ENCODE measurements around the gene STAP1.

The STAP1 gene

DNA sequence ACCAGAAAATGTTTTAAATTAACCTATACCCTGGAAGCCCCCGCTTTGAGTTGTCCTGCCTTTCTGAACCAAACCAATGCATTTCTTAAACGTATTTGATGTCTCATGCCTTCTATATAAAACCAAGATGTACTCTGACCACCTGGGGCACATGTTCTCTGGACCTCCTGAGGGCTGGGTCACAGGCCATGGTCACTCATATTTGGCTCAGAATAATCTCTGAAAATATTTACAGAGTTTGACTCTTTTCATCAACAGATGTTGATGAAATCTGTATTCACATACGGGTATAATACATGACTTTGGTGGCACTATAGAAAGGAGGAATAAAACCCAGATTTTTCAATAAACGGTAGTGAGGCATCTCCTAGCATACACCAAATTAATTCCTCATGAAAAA lies 55.7 kb downstream of the STAP1 start:
- ATAC-seq: no peak
- no peak for TF ChIP-seq ARNTL (CRISPR knock-in tag; IDR thresholded peaks at IDR 0.05; ENCODE audit: borderline replicate concordance, low read depth)
- no peak for TF ChIP-seq ZC3H10 (CRISPR knock-in tag; IDR thresholded peaks at IDR 0.05)
- TF ChIP-seq TCF4 (CRISPR knock-in tag; IDR thresholded peaks at IDR 0.05; ENCODE audit: borderline replicate concordance): no peak
- TF ChIP-seq ESRRG (CRISPR knock-in tag; IDR thresholded peaks at IDR 0.05): no peak
- TF ChIP-seq, protein P1, sequence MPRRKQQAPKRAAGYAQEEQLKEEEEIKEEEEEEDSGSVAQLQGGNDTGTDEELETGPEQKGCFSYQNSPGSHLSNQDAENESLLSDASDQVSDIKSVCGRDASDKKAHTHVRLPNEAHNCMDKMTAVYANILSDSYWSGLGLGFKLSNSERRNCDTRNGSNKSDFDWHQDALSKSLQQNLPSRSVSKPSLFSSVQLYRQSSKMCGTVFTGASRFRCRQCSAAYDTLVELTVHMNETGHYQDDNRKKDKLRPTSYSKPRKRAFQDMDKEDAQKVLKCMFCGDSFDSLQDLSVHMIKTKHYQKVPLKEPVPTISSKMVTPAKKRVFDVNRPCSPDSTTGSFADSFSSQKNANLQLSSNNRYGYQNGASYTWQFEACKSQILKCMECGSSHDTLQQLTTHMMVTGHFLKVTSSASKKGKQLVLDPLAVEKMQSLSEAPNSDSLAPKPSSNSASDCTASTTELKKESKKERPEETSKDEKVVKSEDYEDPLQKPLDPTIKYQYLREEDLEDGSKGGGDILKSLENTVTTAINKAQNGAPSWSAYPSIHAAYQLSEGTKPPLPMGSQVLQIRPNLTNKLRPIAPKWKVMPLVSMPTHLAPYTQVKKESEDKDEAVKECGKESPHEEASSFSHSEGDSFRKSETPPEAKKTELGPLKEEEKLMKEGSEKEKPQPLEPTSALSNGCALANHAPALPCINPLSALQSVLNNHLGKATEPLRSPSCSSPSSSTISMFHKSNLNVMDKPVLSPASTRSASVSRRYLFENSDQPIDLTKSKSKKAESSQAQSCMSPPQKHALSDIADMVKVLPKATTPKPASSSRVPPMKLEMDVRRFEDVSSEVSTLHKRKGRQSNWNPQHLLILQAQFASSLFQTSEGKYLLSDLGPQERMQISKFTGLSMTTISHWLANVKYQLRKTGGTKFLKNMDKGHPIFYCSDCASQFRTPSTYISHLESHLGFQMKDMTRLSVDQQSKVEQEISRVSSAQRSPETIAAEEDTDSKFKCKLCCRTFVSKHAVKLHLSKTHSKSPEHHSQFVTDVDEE (CRISPR knock-in tag; IDR thresholded peaks at IDR 0.05): no peak
- TF ChIP-seq, protein P2, sequence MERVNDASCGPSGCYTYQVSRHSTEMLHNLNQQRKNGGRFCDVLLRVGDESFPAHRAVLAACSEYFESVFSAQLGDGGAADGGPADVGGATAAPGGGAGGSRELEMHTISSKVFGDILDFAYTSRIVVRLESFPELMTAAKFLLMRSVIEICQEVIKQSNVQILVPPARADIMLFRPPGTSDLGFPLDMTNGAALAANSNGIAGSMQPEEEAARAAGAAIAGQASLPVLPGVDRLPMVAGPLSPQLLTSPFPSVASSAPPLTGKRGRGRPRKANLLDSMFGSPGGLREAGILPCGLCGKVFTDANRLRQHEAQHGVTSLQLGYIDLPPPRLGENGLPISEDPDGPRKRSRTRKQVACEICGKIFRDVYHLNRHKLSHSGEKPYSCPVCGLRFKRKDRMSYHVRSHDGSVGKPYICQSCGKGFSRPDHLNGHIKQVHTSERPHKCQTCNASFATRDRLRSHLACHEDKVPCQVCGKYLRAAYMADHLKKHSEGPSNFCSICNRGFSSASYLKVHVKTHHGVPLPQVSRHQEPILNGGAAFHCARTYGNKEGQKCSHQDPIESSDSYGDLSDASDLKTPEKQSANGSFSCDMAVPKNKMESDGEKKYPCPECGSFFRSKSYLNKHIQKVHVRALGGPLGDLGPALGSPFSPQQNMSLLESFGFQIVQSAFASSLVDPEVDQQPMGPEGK (CRISPR knock-in tag; IDR thresholded peaks at IDR 0.05; ENCODE audit: borderline replicate concordance): no peak
- TF ChIP-seq ZNF8 (CRISPR knock-in tag; IDR thresholded peaks at IDR 0.05): no peak
- TF ChIP-seq TOX (CRISPR knock-in tag; IDR thresholded peaks at IDR 0.05; ENCODE audit: borderline replicate concordance): no peak
- no peak for TF ChIP-seq OSR1 (CRISPR knock-in tag; IDR thresholded peaks at IDR 0.05)

DNA sequence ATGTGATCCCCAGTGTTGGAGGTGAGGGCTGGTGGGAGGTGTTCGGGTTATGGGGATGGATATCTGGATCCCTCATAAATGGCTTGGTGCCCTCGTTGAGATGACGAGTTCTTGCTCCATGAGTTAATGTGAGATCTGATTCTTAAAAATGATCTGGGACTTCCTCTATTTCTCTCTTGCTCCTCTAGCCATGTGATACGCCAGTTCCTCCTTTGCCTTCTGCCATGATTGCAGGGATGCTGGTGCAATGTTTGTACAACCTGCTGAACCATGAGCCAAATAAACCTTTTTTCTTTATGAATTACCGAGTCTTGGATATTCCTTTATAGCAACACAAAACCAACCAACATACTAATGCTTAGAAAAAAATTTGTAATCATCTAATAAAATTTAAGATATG lies 56.6 kb downstream of the STAP1 start:
- no peak for ATAC-seq
- TF ChIP-seq BACH2 (CRISPR knock-in tag; IDR thresholded peaks at IDR 0.05; ENCODE audit: borderline replicate concordance) (no peak), TCF4 (CRISPR knock-in tag; IDR thresholded peaks at IDR 0.05; ENCODE audit: borderline replicate concordance) (no peak), RARB (CRISPR knock-in tag; IDR thresholded peaks at IDR 0.05) (no peak), ARNTL (CRISPR knock-in tag; IDR thresholded peaks at IDR 0.05; ENCODE audit: borderline replicate concordance, low read depth) (no peak), SNAI2 (CRISPR knock-in tag; IDR thresholded peaks at IDR 0.05) (no peak)
- TF ChIP-seq, protein P1 (CRISPR knock-in tag; IDR thresholded peaks at IDR 0.05): no peak

DNA sequence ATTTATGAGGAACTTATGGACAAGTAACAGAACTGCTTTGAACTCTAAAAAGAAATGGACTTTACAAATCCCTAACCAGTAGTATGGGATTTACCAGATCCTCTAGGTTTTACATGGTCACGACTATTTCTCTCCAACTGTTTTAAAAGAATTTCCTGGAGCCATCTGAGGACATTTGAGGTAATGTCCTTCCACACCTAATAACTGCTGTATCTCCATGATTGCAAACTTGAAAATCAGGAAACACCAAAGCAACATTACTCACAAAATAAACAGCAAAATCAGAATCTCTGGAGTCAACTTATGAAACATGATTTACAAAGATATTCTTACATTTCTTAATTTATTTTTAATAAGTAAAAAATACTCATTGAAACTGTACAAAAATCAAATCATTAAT lies 58.0 kb downstream of the STAP1 start:
- TF ChIP-seq SNAI2 (CRISPR knock-in tag; IDR thresholded peaks at IDR 0.05) (no peak), ZNF8 (CRISPR knock-in tag; IDR thresholded peaks at IDR 0.05) (no peak), ESRRG (CRISPR knock-in tag; IDR thresholded peaks at IDR 0.05) (no peak), BACH2 (CRISPR knock-in tag; IDR thresholded peaks at IDR 0.05; ENCODE audit: borderline replicate concordance) (no peak), ISL1 (CRISPR knock-in tag; IDR thresholded peaks at IDR 0.05) (no peak), PPARA (CRISPR knock-in tag; IDR thresholded peaks at IDR 0.05; ENCODE audit: borderline replicate concordance) (no peak), TOX (CRISPR knock-in tag; IDR thresholded peaks at IDR 0.05; ENCODE audit: borderline replicate concordance) (no peak), ZFP30 (CRISPR knock-in tag; IDR thresholded peaks at IDR 0.05) (no peak), CSDC2 (CRISPR knock-in tag; IDR thresholded peaks at IDR 0.05) (no peak), ZNF70 (CRISPR knock-in tag; IDR thresholded peaks at IDR 0.05) (no peak), TCF4 (CRISPR knock-in tag; IDR thresholded peaks at IDR 0.05; ENCODE audit: borderline replicate concordance) (no peak), OSR1 (CRISPR knock-in tag; IDR thresholded peaks at IDR 0.05) (no peak), ARNTL (CRISPR knock-in tag; IDR thresholded peaks at IDR 0.05; ENCODE audit: borderline replicate concordance, low read depth) (no peak)
- TF ChIP-seq, protein P2 (CRISPR knock-in tag; IDR thresholded peaks at IDR 0.05; ENCODE audit: borderline replicate concordance): no peak
- TF ChIP-seq, protein P3, sequence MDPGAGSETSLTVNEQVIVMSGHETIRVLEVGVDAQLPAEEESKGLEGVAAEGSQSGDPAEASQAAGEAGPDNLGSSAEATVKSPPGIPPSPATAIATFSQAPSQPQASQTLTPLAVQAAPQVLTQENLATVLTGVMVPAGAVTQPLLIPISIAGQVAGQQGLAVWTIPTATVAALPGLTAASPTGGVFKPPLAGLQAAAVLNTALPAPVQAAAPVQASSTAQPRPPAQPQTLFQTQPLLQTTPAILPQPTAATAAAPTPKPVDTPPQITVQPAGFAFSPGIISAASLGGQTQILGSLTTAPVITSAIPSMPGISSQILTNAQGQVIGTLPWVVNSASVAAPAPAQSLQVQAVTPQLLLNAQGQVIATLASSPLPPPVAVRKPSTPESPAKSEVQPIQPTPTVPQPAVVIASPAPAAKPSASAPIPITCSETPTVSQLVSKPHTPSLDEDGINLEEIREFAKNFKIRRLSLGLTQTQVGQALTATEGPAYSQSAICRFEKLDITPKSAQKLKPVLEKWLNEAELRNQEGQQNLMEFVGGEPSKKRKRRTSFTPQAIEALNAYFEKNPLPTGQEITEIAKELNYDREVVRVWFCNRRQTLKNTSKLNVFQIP (CRISPR knock-in tag; IDR thresholded peaks at IDR 0.05; ENCODE audit: borderline replicate concordance, low read depth): no peak
- TF ChIP-seq, protein P1 (CRISPR knock-in tag; IDR thresholded peaks at IDR 0.05): no peak
- no peak for ATAC-seq

Measured in SK-N-SH treated with all-trans-retinoic acid at 6 μM for 48 hours (cell line).